KMS-11 (cell line): ENCODE data around the gene SPOCK3.

Source experiments
- H2AFZ ChIP-seq: fragments of 200-600 bp; sonication (generic); 2 replicates; pipeline ENCODE4 v1.6.1; 2016; ENCODE audit warnings: antibody characterized with exemption, mixed run types, low read depth
- H3K27ac ChIP-seq: fragments of 200-600 bp; sonication (generic); 2 replicates; pipeline ENCODE4 v1.6.1; 2016; ENCODE audit warnings: mild to moderate bottlenecking, mixed run types
- H3K27me3 ChIP-seq: fragments of 200-600 bp; sonication (generic); 2 replicates; pipeline ENCODE4 v1.6.1; 2017; ENCODE audit warnings: mild to moderate bottlenecking, low read depth, mixed run types, moderate library complexity; ENCODE audit not compliant: insufficient read depth
- H3K36me3 ChIP-seq: fragments of 200-600 bp; sonication (generic); 2 replicates; pipeline ENCODE4 v1.6.1; 2017; ENCODE audit warnings: mild to moderate bottlenecking, mixed run types; ENCODE audit not compliant: insufficient read depth
- H3K4me1 ChIP-seq: fragments of 200-600 bp; sonication (generic); 2 replicates; pipeline ENCODE4 v1.6.1; 2016; ENCODE audit warnings: mild to moderate bottlenecking, low read depth, mixed run types; ENCODE audit not compliant: poor library complexity, severe bottlenecking
- H3K4me2 ChIP-seq: fragments of 200-600 bp; sonication (generic); 2 replicates; pipeline ENCODE4 v1.7.0; 2016; ENCODE audit warnings: mild to moderate bottlenecking, mixed run types
- H3K4me3 ChIP-seq: fragments of 200-600 bp; sonication (generic); IDR thresholded peaks from 2 replicates; pipeline ENCODE4 v1.6.1; 2017; ENCODE audit warnings: low read depth, low read length, mixed read lengths; ENCODE audit not compliant: insufficient read depth
- H3K79me2 ChIP-seq: fragments of 200-600 bp; sonication (generic); 2 replicates; pipeline ENCODE4 v1.6.1; 2016; ENCODE audit warnings: low read depth, mixed run types; ENCODE audit not compliant: insufficient read depth
- H3K9ac ChIP-seq: fragments of 200-600 bp; sonication (generic); 2 replicates; pipeline ENCODE4 v1.6.1; 2016; ENCODE audit warnings: mild to moderate bottlenecking, mixed run types
- H4K20me1 ChIP-seq: fragments of 200-600 bp; sonication (generic); 2 replicates; pipeline ENCODE4 v1.6.1; 2016; ENCODE audit warnings: mild to moderate bottlenecking, mixed run types; ENCODE audit not compliant: insufficient read depth
- TF ChIP-seq, protein P1 (sequence below): fragments of 200-600 bp; sonication (generic); conservative IDR thresholded peaks from 2 replicates; pipeline ENCODE4 v1.6.1; 2017; ENCODE audit warnings: low read depth, mild to moderate bottlenecking, antibody characterized with exemption, low read length, moderate library complexity, mixed read lengths

Gene SPOCK3

DNA sequence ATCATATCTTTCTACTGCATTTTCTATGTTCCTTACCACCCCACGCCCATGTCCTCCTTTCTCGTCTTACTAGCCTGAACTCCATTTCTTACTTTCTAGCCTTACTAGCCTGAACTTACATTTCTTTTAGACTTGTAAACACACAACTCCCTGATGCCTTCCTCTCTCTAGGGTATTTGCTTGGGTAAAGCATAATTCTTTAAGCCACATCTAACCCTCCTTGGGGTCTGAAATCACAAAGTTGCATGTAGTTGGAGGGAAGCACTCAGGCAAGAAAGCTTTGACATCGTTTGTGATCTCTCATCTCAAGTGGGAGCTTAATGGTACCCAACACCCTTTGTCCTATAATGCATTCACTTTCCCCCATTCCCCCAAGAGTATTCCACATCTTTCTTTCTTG is 124.4 kb downstream of the SPOCK3 start:
- H3K79me2 ChIP-seq = no peaks in the 10 kb centered on the region
- H3K4me2 ChIP-seq = no peak overlapping the region
- no peaks in the 10 kb centered on the region for H4K20me1 ChIP-seq
- no peaks in the 10 kb centered on the region for H3K27me3 ChIP-seq
- no peak overlapping the region for H2AFZ ChIP-seq
- TF ChIP-seq, protein P1, sequence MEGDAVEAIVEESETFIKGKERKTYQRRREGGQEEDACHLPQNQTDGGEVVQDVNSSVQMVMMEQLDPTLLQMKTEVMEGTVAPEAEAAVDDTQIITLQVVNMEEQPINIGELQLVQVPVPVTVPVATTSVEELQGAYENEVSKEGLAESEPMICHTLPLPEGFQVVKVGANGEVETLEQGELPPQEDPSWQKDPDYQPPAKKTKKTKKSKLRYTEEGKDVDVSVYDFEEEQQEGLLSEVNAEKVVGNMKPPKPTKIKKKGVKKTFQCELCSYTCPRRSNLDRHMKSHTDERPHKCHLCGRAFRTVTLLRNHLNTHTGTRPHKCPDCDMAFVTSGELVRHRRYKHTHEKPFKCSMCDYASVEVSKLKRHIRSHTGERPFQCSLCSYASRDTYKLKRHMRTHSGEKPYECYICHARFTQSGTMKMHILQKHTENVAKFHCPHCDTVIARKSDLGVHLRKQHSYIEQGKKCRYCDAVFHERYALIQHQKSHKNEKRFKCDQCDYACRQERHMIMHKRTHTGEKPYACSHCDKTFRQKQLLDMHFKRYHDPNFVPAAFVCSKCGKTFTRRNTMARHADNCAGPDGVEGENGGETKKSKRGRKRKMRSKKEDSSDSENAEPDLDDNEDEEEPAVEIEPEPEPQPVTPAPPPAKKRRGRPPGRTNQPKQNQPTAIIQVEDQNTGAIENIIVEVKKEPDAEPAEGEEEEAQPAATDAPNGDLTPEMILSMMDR = no peak
- no peak overlapping the region for H3K9ac ChIP-seq
- H3K36me3 ChIP-seq = no peaks in the 10 kb centered on the region
- H3K4me1 ChIP-seq = no peaks in the 10 kb centered on the region
- H3K4me3 ChIP-seq = no peak overlapping the region
- H3K27ac ChIP-seq = no peak overlapping the region

DNA sequence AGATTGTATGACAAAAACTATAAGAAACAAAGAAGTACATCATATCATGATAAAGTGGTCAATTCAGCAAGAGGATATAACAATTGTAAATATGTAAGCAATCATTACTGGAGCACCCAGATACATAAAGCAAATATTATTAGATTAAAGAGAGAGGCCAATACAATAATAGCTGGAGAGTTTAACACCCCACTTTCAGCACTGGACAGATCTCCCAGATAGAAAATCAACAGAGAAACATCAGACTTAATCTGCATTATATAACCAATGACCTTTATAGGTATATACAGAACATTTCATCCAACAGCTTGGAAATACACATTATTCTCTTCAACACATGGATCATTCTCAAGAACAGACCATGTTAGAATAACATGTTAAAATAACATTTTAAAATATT is 128.4 kb downstream of the SPOCK3 start:
- Histone ChIP-seq H3K27me3 (no peaks in the 10 kb centered on the region), H3K79me2 (no peaks in the 10 kb centered on the region), H3K36me3 (no peaks in the 10 kb centered on the region), H3K9ac (no peak overlapping the region), H3K4me1 (no peaks in the 10 kb centered on the region), H4K20me1 (no peaks in the 10 kb centered on the region), H3K27ac (no peak overlapping the region), H2AFZ (no peak overlapping the region), H3K4me3 (no peak overlapping the region), H3K4me2 (no peak overlapping the region)
- TF ChIP-seq, protein P1 = no peak

DNA sequence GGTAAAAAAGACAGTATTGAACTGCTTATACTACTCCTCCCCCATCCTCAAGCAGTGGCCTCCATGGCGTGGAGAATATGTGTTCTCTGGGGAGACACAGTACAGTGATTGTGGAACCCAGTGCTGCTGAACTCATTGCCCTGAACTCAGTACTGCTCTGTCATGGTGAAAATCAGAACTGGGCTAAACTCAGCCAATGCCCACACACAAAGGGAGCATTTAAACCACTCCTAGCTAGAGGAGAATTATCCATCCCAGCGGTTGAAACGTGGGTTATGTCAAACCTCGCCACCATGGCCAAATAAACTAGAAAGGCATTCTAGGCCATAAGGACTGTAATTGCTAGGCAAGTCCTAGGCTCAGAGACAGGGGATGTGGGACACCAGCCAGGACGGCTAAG is 131.8 kb downstream of the SPOCK3 start:
- Histone ChIP-seq H3K4me1 (peaks cover 3% of the 10 kb centered on the region), H3K36me3 (no peaks in the 10 kb centered on the region), H3K27ac (no peak overlapping the region), H4K20me1 (no peaks in the 10 kb centered on the region), H3K9ac (no peak overlapping the region), H3K27me3 (no peaks in the 10 kb centered on the region), H3K4me3 (no peak overlapping the region), H3K4me2 (no peak overlapping the region), H3K79me2 (no peaks in the 10 kb centered on the region), H2AFZ (no peak overlapping the region)
- TF ChIP-seq, protein P1 = no peak

DNA sequence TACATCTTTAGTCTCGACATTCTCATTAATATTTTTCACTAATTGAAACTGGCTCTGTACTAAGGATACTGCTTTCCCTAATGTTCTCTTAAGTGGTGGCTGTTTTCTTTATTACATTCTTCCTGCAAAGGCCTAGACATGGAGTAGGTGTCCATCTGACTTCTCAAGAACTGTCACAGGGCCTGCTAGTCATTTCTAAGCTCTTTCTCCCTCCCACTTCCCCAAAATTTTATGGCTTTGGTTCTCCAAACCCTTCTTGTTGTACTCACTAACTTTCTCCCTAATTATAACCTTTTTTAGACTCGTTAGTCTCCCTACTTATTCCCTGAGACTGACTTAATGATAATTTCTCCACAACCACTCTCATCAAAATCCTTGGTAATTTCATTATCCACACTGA is 133.3 kb downstream of the SPOCK3 start:
- H3K36me3 ChIP-seq = no peaks in the 10 kb centered on the region
- H3K9ac ChIP-seq = no peak overlapping the region
- TF ChIP-seq, protein P1 = no peak
- no peak overlapping the region for H3K4me3 ChIP-seq
- H3K4me1 ChIP-seq = peaks cover 3% of the 10 kb centered on the region
- no peak overlapping the region for H3K4me2 ChIP-seq
- H2AFZ ChIP-seq = no peak overlapping the region
- no peaks in the 10 kb centered on the region for H3K79me2 ChIP-seq
- H3K27me3 ChIP-seq = no peaks in the 10 kb centered on the region
- no peaks in the 10 kb centered on the region for H4K20me1 ChIP-seq
- no peak overlapping the region for H3K27ac ChIP-seq
